ENCODE results near the gene SLIT1.

SLIT1 gene

GRCh38 chr10:97013983-97014382, 171.8 kb downstream of the SLIT1 start:
- no peak overlapping the region for H3K4me3 ChIP-seq (replicated peaks in 1 of 2; ENCODE audit: low read depth in 2 of 2, low read length in 2 of 2)
- DNase-seq (ENCODE audit: low read depth in 2 of 2): no peak
- no peak for TF ChIP-seq CTCF (IDR thresholded peaks at IDR 0.05; ENCODE audit: low read depth, low read length)

DNA sequence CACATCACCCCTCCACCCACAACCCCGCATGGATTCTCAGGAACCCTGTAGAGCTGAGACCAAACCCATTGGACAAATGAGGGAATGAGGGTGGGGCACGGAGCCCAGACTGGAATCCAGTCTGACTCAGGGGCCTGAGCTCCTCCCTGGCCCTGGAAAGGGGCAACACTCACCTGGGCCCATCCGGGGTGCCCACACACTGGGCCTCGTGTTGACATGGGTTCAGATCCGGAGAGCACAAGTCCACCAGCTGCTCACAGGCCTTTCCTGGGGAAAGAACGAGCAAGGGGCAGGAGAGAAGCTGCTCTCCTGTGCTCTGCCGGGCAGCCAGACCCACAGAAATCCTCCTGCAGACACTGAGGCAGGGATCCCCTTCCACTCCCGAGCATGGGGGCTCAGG, 172.2 kb downstream of the SLIT1 start:
- no peak for TF ChIP-seq CTCF (IDR thresholded peaks at IDR 0.05; ENCODE audit: low read depth, low read length)
- H3K4me3 ChIP-seq (replicated peaks in 1 of 2; ENCODE audit: low read depth in 2 of 2, low read length in 2 of 2): no peak overlapping the region
- DNase-seq (ENCODE audit: low read depth in 2 of 2): no peak

GRCh38 chr10:97012470-97012869, 173.3 kb downstream of the SLIT1 start:
- TF ChIP-seq CTCF (IDR thresholded peaks at IDR 0.05; ENCODE audit: low read depth, low read length): no peak
- no peak overlapping the region for H3K4me3 ChIP-seq (replicated peaks in 1 of 2; ENCODE audit: low read depth in 2 of 2, low read length in 2 of 2)
- no peak for DNase-seq (ENCODE audit: low read depth in 2 of 2)

DNA sequence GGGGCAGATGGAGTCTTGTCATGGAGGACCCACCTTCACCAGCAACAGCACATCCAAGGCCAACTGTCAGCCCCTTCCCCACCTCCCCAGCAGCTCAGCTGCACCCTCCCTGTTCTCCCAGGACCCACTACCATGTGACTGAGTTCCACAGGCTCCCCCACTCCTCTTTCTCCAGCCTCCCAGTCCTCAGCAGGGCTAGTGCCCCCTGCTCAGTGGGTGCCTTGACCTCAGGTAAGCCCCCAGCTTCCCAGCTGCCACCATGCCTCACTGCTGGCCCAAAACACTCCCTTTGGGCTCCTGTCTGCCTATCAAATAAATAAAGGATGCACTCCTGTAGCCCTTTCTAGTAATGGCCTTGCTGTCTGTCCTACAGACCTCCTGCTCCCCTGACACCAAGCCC, 174.4 kb downstream of the SLIT1 start:
- no peak overlapping the region for H3K4me3 ChIP-seq (replicated peaks in 1 of 2; ENCODE audit: low read depth in 2 of 2, low read length in 2 of 2)
- TF ChIP-seq CTCF (IDR thresholded peaks at IDR 0.05; ENCODE audit: low read depth, low read length): no peak
- DNase-seq (ENCODE audit: low read depth in 2 of 2): no peak

DNA sequence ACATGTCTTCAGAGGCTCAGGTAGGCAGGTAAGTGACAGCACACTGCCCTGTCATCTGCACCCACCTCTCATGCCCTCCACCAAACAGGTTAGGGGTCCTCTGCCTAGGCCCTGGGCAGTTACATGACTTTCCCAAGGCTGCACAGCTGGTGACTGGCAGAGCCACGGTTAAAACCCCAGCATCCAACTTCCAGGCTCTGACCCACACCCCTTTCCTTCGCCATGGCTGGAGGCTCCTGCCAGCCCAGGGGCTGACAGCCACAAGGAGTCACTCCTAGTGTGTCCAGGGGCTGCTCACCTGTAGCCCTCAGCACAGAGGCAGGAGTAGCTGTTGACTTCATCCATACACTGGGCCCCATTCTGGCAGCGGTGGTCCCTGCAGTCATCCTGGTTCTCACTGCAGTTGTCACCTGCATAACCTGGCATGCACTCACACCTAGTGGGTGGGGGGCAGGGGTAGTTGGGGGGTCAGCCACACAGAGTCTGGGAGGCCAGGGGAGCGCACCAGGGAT, 175.0 kb downstream of the SLIT1 start:
- no peak for DNase-seq (ENCODE audit: low read depth in 2 of 2)
- TF ChIP-seq CTCF (IDR thresholded peaks at IDR 0.05; ENCODE audit: low read depth, low read length): no peak
- H3K4me3 ChIP-seq (replicated peaks in 1 of 2; ENCODE audit: low read depth in 2 of 2, low read length in 2 of 2): no peak overlapping the region

- no peak for TF ChIP-seq CTCF (IDR thresholded peaks at IDR 0.05; ENCODE audit: low read depth, low read length)
- no peak for DNase-seq (ENCODE audit: low read depth in 2 of 2)
- no peak overlapping the region for H3K4me3 ChIP-seq (replicated peaks in 1 of 2; ENCODE audit: low read depth in 2 of 2, low read length in 2 of 2)
Measured at GRCh38 chr10:97007417-97007816, 178.3 kb downstream of the SLIT1 start.

DNA sequence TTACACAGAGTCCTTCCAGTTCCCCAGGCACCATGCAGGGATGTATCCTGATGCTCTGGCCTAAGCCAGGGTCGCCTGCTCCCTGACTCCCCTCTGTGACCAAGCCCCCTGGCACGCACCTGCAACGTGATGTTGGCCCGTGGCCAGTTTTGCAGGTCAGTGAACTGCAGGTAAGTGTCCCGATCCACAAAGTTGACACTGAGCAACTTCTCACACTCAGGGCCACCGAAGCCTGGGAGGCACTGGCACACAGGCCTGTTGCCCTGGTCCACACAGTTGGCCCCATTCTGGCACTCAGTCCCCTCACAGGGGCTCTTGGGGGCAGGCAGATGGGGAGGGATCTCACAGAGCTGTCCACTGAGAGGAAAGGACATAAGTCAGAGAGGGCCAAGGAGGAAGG, 179.4 kb downstream of the SLIT1 start:
- no peak for TF ChIP-seq CTCF (IDR thresholded peaks at IDR 0.05; ENCODE audit: low read depth, low read length)
- no peak for DNase-seq (ENCODE audit: low read depth in 2 of 2)
- no peak overlapping the region for H3K4me3 ChIP-seq (replicated peaks in 1 of 2; ENCODE audit: low read depth in 2 of 2, low read length in 2 of 2)
